Measurements from ENCODE around the gene VPS9D1.

DNA sequence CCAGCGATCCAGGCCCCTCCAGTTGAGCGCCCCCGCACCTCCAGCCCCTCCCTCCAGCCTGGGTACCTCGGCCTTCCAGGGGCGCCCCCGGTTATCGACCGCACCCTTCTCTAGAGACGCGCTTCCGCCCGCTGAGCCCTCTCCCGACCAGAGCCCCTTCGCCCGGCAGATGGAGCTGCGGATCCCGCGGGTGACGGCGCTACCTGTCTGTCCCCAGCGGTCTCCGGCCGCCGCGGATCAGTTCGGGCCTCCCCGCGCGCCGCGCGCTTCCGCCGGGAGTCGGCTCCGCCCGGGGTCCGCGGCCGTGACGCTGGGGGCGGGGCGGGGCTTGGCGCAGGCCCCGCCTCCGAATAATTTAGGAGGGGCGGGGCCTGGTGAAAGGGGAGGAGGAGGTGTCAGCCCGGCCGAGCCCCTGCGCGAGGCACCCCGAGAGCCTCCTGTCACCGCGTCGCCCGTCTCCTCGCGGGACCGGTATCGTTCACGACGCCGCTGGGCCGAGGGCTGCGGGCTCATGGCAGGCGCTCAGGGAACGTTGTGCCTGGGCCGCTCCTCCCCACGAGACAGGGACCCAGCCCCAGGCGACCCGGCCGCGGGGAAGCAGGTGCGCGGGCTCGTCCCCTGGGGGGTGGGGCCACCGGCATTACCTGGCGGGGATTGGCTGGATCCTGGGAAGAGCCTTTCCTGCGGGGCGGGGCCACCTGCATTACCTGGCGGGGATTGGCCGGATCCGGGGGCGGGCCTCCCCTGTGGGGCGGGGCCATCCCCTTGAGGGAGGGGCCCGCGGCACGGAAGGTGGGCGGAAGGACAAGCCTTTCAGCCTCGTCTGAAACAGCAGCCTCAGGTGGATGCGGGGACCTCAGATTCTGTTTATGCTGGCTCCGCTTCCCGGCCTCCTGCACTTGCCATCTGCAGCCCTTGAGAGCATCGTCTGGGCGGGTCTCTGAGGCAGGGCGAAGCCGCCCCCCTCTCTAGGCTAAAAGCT, 19.0 kb downstream of the VPS9D1 start, which contains the start of gene SPATA2L:
- TF ChIP-seq, protein P1, sequence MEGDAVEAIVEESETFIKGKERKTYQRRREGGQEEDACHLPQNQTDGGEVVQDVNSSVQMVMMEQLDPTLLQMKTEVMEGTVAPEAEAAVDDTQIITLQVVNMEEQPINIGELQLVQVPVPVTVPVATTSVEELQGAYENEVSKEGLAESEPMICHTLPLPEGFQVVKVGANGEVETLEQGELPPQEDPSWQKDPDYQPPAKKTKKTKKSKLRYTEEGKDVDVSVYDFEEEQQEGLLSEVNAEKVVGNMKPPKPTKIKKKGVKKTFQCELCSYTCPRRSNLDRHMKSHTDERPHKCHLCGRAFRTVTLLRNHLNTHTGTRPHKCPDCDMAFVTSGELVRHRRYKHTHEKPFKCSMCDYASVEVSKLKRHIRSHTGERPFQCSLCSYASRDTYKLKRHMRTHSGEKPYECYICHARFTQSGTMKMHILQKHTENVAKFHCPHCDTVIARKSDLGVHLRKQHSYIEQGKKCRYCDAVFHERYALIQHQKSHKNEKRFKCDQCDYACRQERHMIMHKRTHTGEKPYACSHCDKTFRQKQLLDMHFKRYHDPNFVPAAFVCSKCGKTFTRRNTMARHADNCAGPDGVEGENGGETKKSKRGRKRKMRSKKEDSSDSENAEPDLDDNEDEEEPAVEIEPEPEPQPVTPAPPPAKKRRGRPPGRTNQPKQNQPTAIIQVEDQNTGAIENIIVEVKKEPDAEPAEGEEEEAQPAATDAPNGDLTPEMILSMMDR (conservative IDR thresholded peaks at IDR 0.05 in 1 of 2, IDR thresholded peaks at IDR 0.05 in 1 of 2; ENCODE audit: low read depth in 1 of 2, low read length in 2 of 2): no peak
- TF ChIP-seq EZH2 (IDR thresholded peaks at IDR 0.05; ENCODE audit: low read length, missing control alignments): no peak
